Activated CD4-positive, alpha-beta T cell treated with anti-CD3 and anti-CD28 coated beads, Interleukin-2, amount 10 ng/mL, durations not matched to agents 24 days and 14 days (primary cell): ENCODE measurements around the gene ST6GALNAC5. TPM values are rescaled to one million over a fixed set of nuclear protein-coding genes. Genes with fewer than 3 reads are reported as not detected.

Experiments
- DNase-seq: peaks from one replicate; pipeline ENCODE4 v3.0.0; 2022
- H3K27ac Mint-ChIP-seq: one replicate; pipeline ENCODE4 v1.8.0; 2022; ENCODE audit warnings: mild to moderate bottlenecking, mixed read lengths
- H3K27me3 Mint-ChIP-seq: one replicate; pipeline ENCODE4 v1.8.0; 2022; ENCODE audit warnings: mixed read lengths
- H3K36me3 Mint-ChIP-seq: one replicate; pipeline ENCODE4 v1.8.0; 2022; ENCODE audit warnings: low read depth, mild to moderate bottlenecking, mixed read lengths
- H3K4me1 Mint-ChIP-seq: one replicate; pipeline ENCODE4 v1.8.0; 2021; ENCODE audit warnings: mixed read lengths
- H3K4me3 Mint-ChIP-seq: one replicate; pipeline ENCODE4 v1.8.0; 2022; ENCODE audit warnings: mild to moderate bottlenecking, moderate library complexity, mixed read lengths
- H3K9me3 Mint-ChIP-seq: one replicate; pipeline ENCODE4 v1.8.0; 2021; ENCODE audit warnings: mixed read lengths
- intact Hi-C: fragments of 100-400 bp; cut with micrococcal nuclease; formaldehyde crosslinking; loops from one replicate; pipeline ENCODE4 v1.15.1; 2023
- total RNA-seq: library from RNA; stranded (reverse); gene quantifications from 2 replicates; pipeline ENCODE4 v1.2.3, GENCODE V29; 2022

ST6GALNAC5 gene
- total RNA-seq, 1 donor from 2014 or later, result not detected

DNA sequence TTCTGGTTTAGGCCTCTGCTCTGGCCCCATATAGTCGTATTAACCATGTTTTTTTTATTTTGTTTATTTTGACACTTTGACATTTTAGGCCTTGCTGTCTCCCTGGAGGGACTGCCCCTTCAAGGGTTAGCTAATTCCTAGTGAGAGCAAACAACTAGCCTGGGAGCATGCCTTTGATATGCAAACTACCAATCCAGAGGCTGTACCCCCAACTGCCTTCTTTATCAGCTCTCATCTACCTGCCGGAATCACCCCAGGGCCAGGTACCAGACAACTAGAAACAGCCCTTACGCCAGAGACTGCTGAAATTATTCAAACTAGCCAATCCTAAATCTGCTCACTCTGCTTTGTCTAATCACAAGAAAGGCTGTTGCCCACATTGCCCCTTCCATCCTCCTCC, 13.0 kb upstream of the ST6GALNAC5 start:
- intact Hi-C loops, result no loop called here
- no peaks in the 10 kb centered on the region for H3K36me3 Mint-ChIP-seq
- no peaks in the 10 kb centered on the region for H3K27me3 Mint-ChIP-seq
- no peak overlapping the region for H3K4me3 Mint-ChIP-seq
- no peak for DNase-seq
- H3K4me1 Mint-ChIP-seq, result no peaks in the 10 kb centered on the region
- H3K9me3 Mint-ChIP-seq, result no peaks in the 10 kb centered on the region
- H3K27ac Mint-ChIP-seq, result no peak overlapping the region

DNA sequence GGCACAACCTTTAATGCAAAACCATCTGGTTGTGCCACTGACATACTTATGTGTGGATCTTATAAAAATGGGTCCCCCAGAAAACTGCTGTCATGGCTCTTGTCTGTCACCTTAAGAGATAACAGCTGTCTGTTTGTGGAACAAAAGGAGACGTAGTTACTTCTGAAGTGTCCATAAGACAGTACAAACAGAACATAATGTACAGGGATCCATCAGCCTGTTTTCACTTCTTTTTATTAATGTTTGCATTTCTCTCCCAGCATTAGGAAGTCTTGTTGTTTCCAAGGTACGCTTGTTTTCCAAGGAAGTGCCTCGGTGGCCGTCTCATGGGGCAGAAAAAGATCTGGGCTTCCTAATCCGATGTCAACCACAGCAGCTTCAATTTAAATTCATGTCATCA, 11.2 kb upstream of the ST6GALNAC5 start:
- no peak overlapping the region for H3K4me3 Mint-ChIP-seq
- H3K27ac Mint-ChIP-seq, result no peak overlapping the region
- intact Hi-C loops, result no loop called here
- no peak for DNase-seq
- H3K9me3 Mint-ChIP-seq, result no peaks in the 10 kb centered on the region
- H3K36me3 Mint-ChIP-seq, result no peaks in the 10 kb centered on the region
- H3K27me3 Mint-ChIP-seq, result no peaks in the 10 kb centered on the region
- no peaks in the 10 kb centered on the region for H3K4me1 Mint-ChIP-seq

DNA sequence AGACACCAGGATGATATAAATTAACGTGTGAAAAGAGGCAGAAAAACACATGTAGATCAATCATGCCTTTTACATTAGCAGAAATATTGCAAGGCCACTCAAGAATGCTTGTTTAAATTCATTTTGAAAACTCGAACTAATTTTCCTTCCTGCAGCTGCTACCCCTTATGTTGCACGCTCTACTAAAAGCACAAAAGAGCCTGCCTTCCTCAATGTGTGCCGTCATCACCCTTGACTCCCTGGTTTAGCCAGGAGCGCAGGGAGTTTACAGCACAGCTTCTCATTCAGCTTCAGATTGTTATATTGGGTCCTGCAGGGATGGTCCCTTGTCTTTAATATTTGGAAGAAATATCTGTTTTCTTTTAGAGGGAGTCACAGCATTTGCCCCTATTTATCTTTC, 10.1 kb upstream of the ST6GALNAC5 start:
- H3K9me3 Mint-ChIP-seq, result no peaks in the 10 kb centered on the region
- intact Hi-C loops, result no loop called here
- no peaks in the 10 kb centered on the region for H3K27me3 Mint-ChIP-seq
- H3K4me3 Mint-ChIP-seq, result no peak overlapping the region
- DNase-seq, result no peak
- no peaks in the 10 kb centered on the region for H3K36me3 Mint-ChIP-seq
- H3K27ac Mint-ChIP-seq, result no peak overlapping the region
- no peaks in the 10 kb centered on the region for H3K4me1 Mint-ChIP-seq

DNA sequence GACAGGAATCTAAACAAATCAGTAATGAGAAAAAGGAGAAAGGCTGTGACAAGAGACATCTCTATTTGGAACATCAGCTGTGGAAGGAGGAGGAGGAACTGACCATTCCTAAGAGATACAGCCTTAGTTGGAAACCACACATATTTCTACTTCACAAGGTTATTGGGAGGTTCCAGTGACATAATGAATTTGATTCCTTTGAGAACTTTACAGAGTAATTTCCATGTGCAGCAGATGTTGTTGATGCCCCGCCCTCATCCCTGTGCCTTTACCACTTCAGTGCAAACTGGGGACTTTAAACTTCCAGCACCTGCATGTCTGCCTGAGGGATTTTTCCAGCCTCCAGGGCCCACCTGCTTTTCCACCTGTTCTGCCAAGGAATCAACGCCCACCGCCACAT, 9.3 kb upstream of the ST6GALNAC5 start:
- intact Hi-C loops, result no loop called here
- Mint-ChIP-seq H3K4me3 (no peak overlapping the region), H3K27me3 (peaks cover 5% of the 10 kb centered on the region), H3K27ac (no peak overlapping the region), H3K4me1 (no peaks in the 10 kb centered on the region), H3K36me3 (no peaks in the 10 kb centered on the region), H3K9me3 (no peaks in the 10 kb centered on the region)
- no peak for DNase-seq

DNA sequence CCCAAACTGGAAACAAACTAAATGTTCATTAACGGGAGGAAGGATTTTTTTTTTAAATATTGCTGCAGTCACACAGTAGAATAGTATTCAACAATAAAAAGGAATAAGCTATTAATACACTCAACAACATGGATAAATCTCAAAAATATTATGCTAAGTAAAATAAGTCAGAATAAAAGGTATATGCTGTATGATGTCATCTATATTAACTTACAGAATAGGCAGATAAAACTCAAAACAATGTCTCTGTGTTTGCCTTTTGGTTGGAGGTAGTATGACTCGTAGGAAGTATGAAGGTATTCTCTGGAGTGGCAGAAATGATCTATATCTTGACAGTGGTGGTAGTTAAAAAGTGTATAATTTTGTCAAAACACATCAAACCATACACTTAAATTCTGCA, 6.1 kb upstream of the ST6GALNAC5 start:
- Mint-ChIP-seq H3K27me3 (peaks cover 25% of the 10 kb centered on the region), H3K9me3 (no peaks in the 10 kb centered on the region), H3K36me3 (no peaks in the 10 kb centered on the region), H3K27ac (no peak overlapping the region), H3K4me1 (no peaks in the 10 kb centered on the region), H3K4me3 (no peak overlapping the region)
- no peak for DNase-seq
- intact Hi-C loops, result loop anchor here (10.0 kb wide), 1 partner anchor 706 kb away; no protein-coding TSS in a partner anchor

DNA sequence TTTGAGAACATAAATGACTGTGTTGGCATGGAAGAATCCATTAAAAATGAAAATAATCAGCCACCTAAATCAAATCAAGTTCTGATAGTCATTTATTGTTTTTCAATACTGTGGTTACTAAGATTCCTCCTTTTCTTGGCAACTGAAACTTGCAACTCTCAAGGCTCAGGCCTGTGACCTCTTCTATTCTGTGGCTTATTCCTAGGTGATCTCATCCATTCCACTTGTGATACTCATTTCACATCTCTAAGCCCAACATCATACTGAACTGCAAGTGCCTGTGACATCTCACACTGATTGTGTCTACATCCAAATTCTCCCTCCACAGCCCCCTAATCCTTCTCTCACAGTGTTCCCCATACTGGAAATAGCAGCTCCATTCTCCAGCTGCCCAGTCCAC, 4.8 kb upstream of the ST6GALNAC5 start:
- Mint-ChIP-seq H3K27ac (no peak overlapping the region), H3K27me3 (peaks cover 35% of the 10 kb centered on the region), H3K36me3 (no peaks in the 10 kb centered on the region), H3K9me3 (no peaks in the 10 kb centered on the region), H3K4me3 (no peak overlapping the region), H3K4me1 (no peaks in the 10 kb centered on the region)
- intact Hi-C loops, result loop anchor here (10.0 kb wide), 1 partner anchor 708 kb away; no protein-coding TSS in a partner anchor
- no peak for DNase-seq

DNA sequence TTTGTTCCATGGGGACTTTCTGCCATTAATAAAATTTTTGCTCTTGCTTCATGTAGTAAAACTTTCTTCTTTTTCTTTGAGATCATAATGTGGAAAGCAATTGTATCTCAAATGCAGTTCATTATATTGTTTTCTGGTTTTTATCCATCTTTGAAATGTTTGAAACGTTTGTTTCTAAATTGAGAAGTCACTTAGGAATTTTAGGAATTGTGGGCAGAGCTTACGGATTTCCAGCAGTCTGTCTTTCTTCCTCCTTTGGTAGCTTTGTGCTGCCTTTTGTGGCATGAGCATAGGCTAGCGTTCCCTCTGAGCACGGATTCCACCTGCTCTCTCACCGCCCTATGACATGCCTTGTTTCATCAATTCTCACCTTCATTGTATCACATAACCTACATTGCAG, 2.9 kb upstream of the ST6GALNAC5 start:
- Mint-ChIP-seq H3K4me3 (no peak overlapping the region), H3K36me3 (no peaks in the 10 kb centered on the region), H3K27ac (no peak overlapping the region), H3K4me1 (peaks cover 4% of the 10 kb centered on the region), H3K9me3 (no peaks in the 10 kb centered on the region), H3K27me3 (peaks cover 51% of the 10 kb centered on the region)
- no peak for DNase-seq
- intact Hi-C loops, result loop anchor here (10.0 kb wide), 1 partner anchor 710 kb away; no protein-coding TSS in a partner anchor

DNA sequence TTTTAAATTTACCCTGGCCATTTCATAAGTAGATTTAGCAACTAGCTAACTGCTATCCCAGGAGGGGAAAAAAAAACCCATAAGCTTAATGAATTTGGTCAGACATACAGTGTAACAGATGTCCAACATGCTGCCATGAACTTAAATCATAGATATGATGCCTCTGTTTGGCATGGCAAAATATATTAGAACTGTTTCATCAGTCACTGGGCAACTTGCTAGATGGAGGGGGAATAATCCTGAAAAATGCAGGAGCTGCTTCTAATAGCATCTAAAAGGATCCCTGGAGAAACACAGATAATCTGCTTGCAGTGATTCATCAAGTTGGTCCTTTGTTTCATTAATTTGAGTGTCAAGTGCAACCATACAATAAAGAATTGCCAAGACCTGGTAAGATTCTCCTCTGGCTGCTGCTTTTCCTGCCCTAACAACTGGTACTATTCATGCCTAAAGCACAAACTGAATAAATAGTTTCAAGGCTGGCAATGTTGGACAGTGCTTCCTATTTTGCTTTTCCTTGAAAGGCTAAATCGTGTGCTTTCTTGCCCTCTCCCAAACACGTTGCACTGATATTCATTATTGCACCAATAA, 1.5 kb upstream of the ST6GALNAC5 start:
- no peaks in the 10 kb centered on the region for H3K36me3 Mint-ChIP-seq
- H3K4me3 Mint-ChIP-seq, result no peak overlapping the region
- no peaks in the 10 kb centered on the region for H3K9me3 Mint-ChIP-seq
- intact Hi-C loops, result loop anchor here (10.0 kb wide), 1 partner anchor 711 kb away; no protein-coding TSS in a partner anchor
- peaks cover 4% of the 10 kb centered on the region for H3K4me1 Mint-ChIP-seq
- no peak for DNase-seq
- H3K27me3 Mint-ChIP-seq, result peaks cover 65% of the 10 kb centered on the region
- H3K27ac Mint-ChIP-seq, result no peak overlapping the region

DNA sequence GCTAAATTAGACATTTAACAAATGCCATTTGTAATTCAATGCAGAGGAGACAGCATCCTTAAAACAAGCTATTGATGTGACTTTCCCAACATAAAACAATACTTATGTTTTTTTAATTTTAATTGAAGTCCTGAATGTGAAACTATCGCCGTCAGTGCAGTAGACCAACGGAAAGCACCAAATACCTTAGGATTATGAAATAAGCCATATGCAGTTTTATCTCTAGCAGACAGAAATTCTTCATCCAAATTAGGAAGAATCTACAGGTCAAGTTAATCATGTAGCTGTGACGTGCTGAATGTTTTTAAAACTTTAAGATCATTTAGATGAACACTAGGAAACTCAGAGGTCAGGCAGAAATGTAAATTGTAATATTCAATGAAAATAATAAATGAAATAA, 714 bp upstream of the ST6GALNAC5 start:
- Mint-ChIP-seq H3K4me1 (peaks cover 4% of the 10 kb centered on the region), H3K36me3 (no peaks in the 10 kb centered on the region), H3K9me3 (no peaks in the 10 kb centered on the region), H3K27me3 (peaks cover 71% of the 10 kb centered on the region), H3K27ac (no peak overlapping the region), H3K4me3 (no peak overlapping the region)
- no peak for DNase-seq
- intact Hi-C loops, result loop anchor here (10.0 kb wide), 1 partner anchor 712 kb away; no protein-coding TSS in a partner anchor

DNA sequence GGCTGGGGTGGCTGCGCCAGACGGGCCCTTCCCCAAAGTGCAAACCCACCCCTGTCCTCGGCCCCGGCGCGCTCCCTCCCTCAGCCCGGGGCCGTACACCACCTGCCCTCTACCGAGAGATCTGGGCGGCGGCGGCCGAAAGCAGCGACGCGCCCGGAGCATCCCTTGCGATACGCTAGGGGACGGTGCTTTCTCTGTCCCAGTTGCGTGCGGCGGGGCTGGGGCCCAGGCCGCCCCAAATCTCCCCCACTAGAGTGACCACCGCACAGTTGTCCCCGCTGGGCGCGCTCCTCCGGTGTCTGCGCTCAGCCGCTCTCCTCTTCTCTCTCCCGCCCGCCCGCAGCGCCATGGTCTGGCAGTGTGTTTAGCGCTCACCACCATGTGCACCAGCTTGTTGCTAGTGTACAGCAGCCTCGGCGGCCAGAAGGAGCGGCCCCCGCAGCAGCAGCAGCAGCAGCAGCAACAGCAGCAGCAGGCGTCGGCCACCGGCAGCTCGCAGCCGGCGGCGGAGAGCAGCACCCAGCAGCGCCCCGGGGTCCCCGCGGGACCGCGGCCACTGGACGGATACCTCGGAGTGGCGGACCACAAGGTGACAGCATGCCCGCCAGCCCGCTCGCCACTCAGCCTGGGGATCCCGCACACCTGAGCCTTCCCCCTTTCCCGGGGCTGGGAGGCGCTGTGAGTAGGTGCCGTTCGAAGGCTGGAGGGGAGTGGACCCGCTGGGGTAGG, 1.0 kb downstream of the ST6GALNAC5 start:
- Mint-ChIP-seq H3K9me3 (peaks cover 5% of the 10 kb centered on the region), H3K36me3 (no peaks in the 10 kb centered on the region), H3K27ac (no peak overlapping the region), H3K4me3 (peak overlapping the region; percentile 77), H3K27me3 (peaks cover 71% of the 10 kb centered on the region), H3K4me1 (peaks cover 4% of the 10 kb centered on the region)
- peak; percentile 60 for DNase-seq
- intact Hi-C loops, result loop anchor here (10.0 kb wide), 1 partner anchor 714 kb away; no protein-coding TSS in a partner anchor

DNA sequence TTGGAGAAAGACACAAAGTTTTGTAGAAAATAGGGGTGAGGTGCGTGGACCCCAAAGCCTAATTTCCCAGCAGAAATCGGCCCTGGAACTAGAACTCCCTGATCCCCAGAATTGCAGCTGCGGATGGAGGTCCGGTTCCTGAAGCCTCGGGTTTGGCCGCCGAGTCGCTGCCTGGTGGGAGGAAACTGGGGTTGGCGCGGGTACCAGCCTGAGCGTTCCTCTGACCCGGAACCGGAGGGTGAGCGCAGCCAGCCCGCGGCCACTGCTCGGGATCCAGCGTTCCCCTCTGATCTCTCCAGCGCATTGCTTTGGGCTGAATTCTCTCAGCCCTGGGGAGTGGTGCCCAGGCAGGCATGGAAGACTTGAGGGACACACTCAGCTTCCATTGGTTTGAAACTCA, 1.6 kb downstream of the ST6GALNAC5 start:
- no peaks in the 10 kb centered on the region for H3K36me3 Mint-ChIP-seq
- no peak for DNase-seq
- intact Hi-C loops, result loop anchor here (10.0 kb wide), 1 partner anchor 714 kb away; no protein-coding TSS in a partner anchor
- no peak overlapping the region for H3K27ac Mint-ChIP-seq
- peaks cover 6% of the 10 kb centered on the region for H3K9me3 Mint-ChIP-seq
- H3K27me3 Mint-ChIP-seq, result peaks cover 72% of the 10 kb centered on the region
- peaks cover 4% of the 10 kb centered on the region for H3K4me1 Mint-ChIP-seq
- H3K4me3 Mint-ChIP-seq, result peak overlapping the region; percentile 47

DNA sequence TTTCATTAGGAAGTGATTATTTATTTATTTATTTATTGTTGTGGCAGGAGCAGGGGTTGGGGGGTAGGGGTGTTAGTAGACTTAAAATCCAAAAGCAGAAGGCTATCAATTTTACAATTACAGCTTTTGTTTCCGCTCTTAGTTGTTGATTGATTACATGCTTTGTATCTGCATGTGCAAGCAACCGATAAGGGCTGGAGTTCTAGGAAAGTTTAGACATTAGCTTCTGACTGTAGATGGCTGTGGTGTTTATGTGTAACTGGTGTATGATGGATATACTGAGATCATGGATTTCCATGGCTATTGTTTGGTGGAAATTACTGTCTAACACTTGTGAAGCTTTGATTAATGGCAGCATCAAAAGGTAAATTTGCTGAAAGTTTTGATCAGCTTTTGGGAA, 2.8 kb downstream of the ST6GALNAC5 start:
- H3K4me3 Mint-ChIP-seq, result no peak overlapping the region
- DNase-seq, result no peak
- intact Hi-C loops, result no loop called here
- no peaks in the 10 kb centered on the region for H3K36me3 Mint-ChIP-seq
- peaks cover 66% of the 10 kb centered on the region for H3K27me3 Mint-ChIP-seq
- peaks cover 6% of the 10 kb centered on the region for H3K9me3 Mint-ChIP-seq
- H3K27ac Mint-ChIP-seq, result no peak overlapping the region
- H3K4me1 Mint-ChIP-seq, result peaks cover 4% of the 10 kb centered on the region

DNA sequence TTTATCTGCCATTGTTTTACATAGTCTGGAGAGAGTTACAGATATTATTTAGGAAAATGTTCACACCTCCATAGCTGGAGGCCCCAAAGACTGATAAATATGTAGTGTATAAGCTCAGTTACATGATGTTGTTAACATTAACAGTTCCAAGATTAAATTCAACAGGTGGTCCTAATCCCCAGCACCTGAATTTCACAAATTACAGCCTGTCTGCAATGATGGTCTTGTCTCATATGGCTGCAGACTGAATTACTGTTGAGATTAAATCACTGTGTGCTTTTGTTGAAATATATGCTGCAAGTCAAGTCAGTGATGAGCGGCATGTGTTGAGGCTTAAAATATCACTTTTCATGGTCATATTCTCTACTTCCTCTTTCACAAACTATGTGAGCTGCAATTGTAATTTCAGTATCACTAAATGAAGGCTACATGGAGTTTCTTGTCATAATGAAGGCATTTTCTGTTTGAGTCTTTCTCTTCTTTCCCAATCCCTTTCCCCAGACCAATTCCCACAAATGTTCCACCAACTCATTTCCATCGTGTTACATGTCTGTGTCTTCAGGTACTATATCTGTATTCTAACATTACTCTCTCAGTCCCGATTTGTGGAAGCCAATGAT, 4.2 kb downstream of the ST6GALNAC5 start:
- intact Hi-C loops, result no loop called here
- no peak for DNase-seq
- H3K27ac Mint-ChIP-seq, result no peak overlapping the region
- peaks cover 6% of the 10 kb centered on the region for H3K9me3 Mint-ChIP-seq
- no peaks in the 10 kb centered on the region for H3K36me3 Mint-ChIP-seq
- H3K4me1 Mint-ChIP-seq, result peaks cover 4% of the 10 kb centered on the region
- H3K4me3 Mint-ChIP-seq, result no peak overlapping the region
- H3K27me3 Mint-ChIP-seq, result peaks cover 52% of the 10 kb centered on the region

DNA sequence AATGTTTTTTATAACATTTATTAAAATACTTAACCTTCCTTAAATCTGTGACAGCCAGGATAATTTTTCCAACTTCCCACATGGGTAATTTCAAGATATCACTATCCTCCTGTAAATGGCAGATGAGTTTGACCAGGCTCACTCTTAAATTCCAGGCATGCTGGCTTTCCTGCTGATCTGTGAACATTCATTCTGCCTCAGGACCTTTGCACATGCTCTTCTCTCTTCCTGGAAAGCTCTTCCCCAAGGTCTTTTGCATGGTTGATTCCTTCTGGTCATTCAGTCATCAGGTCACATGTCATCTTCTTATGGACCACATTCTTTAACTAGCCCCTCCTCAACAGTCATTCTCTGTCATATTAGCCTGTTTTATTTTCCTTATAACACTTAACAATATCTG, 5.7 kb downstream of the ST6GALNAC5 start:
- peaks cover 4% of the 10 kb centered on the region for H3K4me1 Mint-ChIP-seq
- H3K9me3 Mint-ChIP-seq, result peaks cover 6% of the 10 kb centered on the region
- intact Hi-C loops, result no loop called here
- H3K36me3 Mint-ChIP-seq, result no peaks in the 10 kb centered on the region
- no peak overlapping the region for H3K4me3 Mint-ChIP-seq
- DNase-seq, result no peak
- no peak overlapping the region for H3K27ac Mint-ChIP-seq
- H3K27me3 Mint-ChIP-seq, result peaks cover 41% of the 10 kb centered on the region
